ENCODE data around the gene TBX2. TPM values are rescaled to one million over a fixed set of nuclear protein-coding genes. Genes with fewer than 3 reads are reported as not detected.

Gene TBX2
- total RNA-seq, 1 donor from 2014 or later = 122 TPM

- no peaks in the 10 kb centered on the region for H3K9me3 ChIP-seq
- H3K27ac ChIP-seq = no peak overlapping the region
- H3K4me3 ChIP-seq = no peak overlapping the region
- H3K36me3 ChIP-seq = no peaks in the 10 kb centered on the region
- TF ChIP-seq, protein P1, sequence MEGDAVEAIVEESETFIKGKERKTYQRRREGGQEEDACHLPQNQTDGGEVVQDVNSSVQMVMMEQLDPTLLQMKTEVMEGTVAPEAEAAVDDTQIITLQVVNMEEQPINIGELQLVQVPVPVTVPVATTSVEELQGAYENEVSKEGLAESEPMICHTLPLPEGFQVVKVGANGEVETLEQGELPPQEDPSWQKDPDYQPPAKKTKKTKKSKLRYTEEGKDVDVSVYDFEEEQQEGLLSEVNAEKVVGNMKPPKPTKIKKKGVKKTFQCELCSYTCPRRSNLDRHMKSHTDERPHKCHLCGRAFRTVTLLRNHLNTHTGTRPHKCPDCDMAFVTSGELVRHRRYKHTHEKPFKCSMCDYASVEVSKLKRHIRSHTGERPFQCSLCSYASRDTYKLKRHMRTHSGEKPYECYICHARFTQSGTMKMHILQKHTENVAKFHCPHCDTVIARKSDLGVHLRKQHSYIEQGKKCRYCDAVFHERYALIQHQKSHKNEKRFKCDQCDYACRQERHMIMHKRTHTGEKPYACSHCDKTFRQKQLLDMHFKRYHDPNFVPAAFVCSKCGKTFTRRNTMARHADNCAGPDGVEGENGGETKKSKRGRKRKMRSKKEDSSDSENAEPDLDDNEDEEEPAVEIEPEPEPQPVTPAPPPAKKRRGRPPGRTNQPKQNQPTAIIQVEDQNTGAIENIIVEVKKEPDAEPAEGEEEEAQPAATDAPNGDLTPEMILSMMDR (IDR thresholded peaks at IDR 0.05) = no peak
- ATAC-seq = no peak
- H3K27me3 ChIP-seq = peaks cover 8% of the 10 kb centered on the region
- DNase-seq = no peak
- intact Hi-C loops (cut with DNase I) = no loop called here
- H3K4me1 ChIP-seq = peaks cover 6% of the 10 kb centered on the region
Observed at GRCh38 chr17:61421460-61421859, 21.8 kb downstream of the TBX2 start.

- ATAC-seq (no peak), DNase-seq (no peak)
- TF ChIP-seq, protein P1 (IDR thresholded peaks at IDR 0.05) = no peak
- Histone ChIP-seq H3K36me3 (no peaks in the 10 kb centered on the region), H3K27ac (no peak overlapping the region), H3K9me3 (no peaks in the 10 kb centered on the region), H3K4me1 (no peaks in the 10 kb centered on the region), H3K4me3 (no peak overlapping the region), H3K27me3 (peaks cover 8% of the 10 kb centered on the region)
- intact Hi-C loops (cut with DNase I) = no loop called here
Observed at GRCh38 chr17:61422116-61422799, 22.6 kb downstream of the TBX2 start.

GRCh38 chr17:61422869-61423268, 23.2 kb downstream of the TBX2 start:
- Histone ChIP-seq H3K27ac (no peak overlapping the region), H3K4me1 (no peaks in the 10 kb centered on the region), H3K27me3 (peaks cover 8% of the 10 kb centered on the region), H3K9me3 (no peaks in the 10 kb centered on the region), H3K4me3 (no peak overlapping the region), H3K36me3 (no peaks in the 10 kb centered on the region)
- DNase-seq = no peak
- ATAC-seq = no peak
- intact Hi-C loops (cut with DNase I) = no loop called here
- TF ChIP-seq, protein P1 (IDR thresholded peaks at IDR 0.05) = no peak

DNA sequence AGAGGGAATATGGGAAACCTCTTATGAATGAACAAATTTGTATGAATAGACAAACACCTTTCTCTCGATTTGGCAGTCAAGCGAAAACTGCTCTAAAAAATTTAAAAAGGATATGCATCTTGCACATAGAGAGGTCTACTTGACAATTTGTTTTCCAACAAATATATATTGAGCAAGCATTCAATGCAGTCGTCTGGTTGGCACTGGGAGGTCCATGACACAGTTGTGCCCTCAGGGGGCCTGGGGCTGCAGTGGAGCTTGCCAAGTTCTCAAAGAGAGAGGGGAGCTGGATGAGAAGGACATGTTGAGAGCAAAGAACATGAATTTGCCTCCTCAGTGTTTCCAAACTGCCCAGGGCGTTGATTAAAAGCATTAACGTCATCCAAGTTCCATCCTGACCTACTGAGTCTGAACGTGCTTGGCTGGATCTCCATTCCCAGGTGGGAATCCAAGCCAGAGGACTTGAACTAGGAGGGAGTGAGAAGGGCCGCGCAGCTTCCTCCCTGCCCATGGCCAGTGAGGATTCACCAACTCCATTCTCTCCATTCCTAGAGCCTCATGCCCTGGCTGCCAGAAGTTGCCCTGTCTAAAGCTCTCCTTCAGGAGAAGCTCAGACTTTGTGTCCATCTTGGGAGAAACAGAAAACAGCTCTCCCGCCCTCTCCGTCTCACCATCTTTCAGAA, 24.5 kb downstream of the TBX2 start:
- intact Hi-C loops (cut with DNase I) = no loop called here
- DNase-seq (no peak), ATAC-seq (no peak)
- Histone ChIP-seq H3K27me3 (peaks cover 8% of the 10 kb centered on the region), H3K4me1 (no peaks in the 10 kb centered on the region), H3K36me3 (no peaks in the 10 kb centered on the region), H3K27ac (no peak overlapping the region), H3K9me3 (no peaks in the 10 kb centered on the region), H3K4me3 (no peak overlapping the region)
- TF ChIP-seq, protein P1 (IDR thresholded peaks at IDR 0.05) = no peak

GRCh38 chr17:61425682-61426481, 26.2 kb downstream of the TBX2 start:
- Histone ChIP-seq H3K36me3 (no peaks in the 10 kb centered on the region), H3K4me1 (no peaks in the 10 kb centered on the region), H3K4me3 (no peak overlapping the region), H3K27me3 (peaks cover 8% of the 10 kb centered on the region), H3K27ac (no peak overlapping the region), H3K9me3 (no peaks in the 10 kb centered on the region)
- DNase-seq (no peak), ATAC-seq (no peak)
- TF ChIP-seq, protein P1 (IDR thresholded peaks at IDR 0.05) = no peak
- intact Hi-C loops (cut with DNase I) = no loop called here
